ENCODE data around the gene MYL12B. TPM values are rescaled to one million over a fixed set of nuclear protein-coding genes. Genes with fewer than 3 reads are reported as not detected.

MYL12B gene
- total RNA-seq, 3 donors from 2014 or later = 305 to 371 (median 335) TPM

DNA sequence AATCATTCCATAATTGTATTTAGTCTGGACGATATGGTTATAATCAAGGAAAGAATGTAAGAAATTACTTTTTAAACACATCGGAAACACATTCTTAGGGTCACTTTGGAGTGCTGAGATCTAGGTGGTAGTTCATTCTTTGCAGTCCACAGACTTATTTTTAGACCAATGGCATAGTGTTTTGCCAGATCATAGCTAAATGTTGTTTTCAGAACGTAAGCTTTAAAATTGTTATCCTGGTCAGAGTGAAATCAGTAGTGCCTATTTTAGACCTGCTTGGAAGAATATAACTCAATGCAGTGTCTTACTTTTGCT is 10.0 kb upstream of the MYL12B start:
- Histone ChIP-seq H3K27ac (peak overlapping the region; percentile 40 to 100), H3K9me3 (no peaks in the 10 kb centered on the region), H3K4me3 (peak overlapping the region in 1 of 3 donors; percentile 13), H3K4me1 (peaks cover 4 to 5% of the 10 kb centered on the region in 2 donors), H3K27me3 (no peaks in the 10 kb centered on the region), H3K36me3 (peaks cover 4% of the 10 kb centered on the region)
- DNase-seq (ENCODE audit: low spot score in 2 of 2) = no peak
- TF ChIP-seq, protein P1, sequence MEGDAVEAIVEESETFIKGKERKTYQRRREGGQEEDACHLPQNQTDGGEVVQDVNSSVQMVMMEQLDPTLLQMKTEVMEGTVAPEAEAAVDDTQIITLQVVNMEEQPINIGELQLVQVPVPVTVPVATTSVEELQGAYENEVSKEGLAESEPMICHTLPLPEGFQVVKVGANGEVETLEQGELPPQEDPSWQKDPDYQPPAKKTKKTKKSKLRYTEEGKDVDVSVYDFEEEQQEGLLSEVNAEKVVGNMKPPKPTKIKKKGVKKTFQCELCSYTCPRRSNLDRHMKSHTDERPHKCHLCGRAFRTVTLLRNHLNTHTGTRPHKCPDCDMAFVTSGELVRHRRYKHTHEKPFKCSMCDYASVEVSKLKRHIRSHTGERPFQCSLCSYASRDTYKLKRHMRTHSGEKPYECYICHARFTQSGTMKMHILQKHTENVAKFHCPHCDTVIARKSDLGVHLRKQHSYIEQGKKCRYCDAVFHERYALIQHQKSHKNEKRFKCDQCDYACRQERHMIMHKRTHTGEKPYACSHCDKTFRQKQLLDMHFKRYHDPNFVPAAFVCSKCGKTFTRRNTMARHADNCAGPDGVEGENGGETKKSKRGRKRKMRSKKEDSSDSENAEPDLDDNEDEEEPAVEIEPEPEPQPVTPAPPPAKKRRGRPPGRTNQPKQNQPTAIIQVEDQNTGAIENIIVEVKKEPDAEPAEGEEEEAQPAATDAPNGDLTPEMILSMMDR (IDR thresholded peaks at IDR 0.05) = no peak
- no peak for TF ChIP-seq POLR2AphosphoS5 (IDR thresholded peaks at IDR 0.05)
- no peak for TF ChIP-seq POLR2A (IDR thresholded peaks at IDR 0.05)
- intact Hi-C loops (cut with DNase I; ENCODE audit: low total_unique reads) = no loop called here

DNA sequence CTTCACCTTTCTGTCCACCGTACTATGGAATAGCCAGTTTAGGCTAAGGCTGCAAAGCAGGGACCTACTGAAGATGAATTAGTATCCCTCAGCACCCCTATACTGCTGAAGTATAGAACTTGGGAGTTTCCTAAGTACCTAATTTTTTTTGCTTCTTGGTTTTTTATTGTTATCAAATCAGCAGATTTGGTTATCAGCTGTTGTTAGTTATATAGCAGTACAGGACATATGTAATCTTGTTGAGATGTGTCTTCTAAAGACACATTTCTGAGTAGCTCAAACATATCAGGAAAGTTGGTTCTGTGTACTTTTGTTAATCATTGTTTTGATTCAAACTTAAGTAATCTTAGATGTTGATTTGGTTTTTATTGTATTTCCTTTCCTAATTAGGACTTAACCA is 9.1 kb upstream of the MYL12B start:
- TF ChIP-seq POLR2A (IDR thresholded peaks at IDR 0.05) = no peak
- TF ChIP-seq, protein P1 (IDR thresholded peaks at IDR 0.05) = no peak
- no peak for TF ChIP-seq POLR2AphosphoS5 (IDR thresholded peaks at IDR 0.05)
- intact Hi-C loops (cut with DNase I; ENCODE audit: low total_unique reads) = no loop called here
- H3K9me3 ChIP-seq = no peaks in the 10 kb centered on the region
- H3K27me3 ChIP-seq = no peaks in the 10 kb centered on the region
- H3K36me3 ChIP-seq = peaks cover 4% of the 10 kb centered on the region
- H3K4me3 ChIP-seq = no peak overlapping the region
- peak overlapping the region in 1 of 2 donors; percentile 83 for H3K27ac ChIP-seq
- DNase-seq (ENCODE audit: low spot score in 2 of 2) = no peak
- H3K4me1 ChIP-seq = peaks cover 4 to 5% of the 10 kb centered on the region in 2 donors

DNA sequence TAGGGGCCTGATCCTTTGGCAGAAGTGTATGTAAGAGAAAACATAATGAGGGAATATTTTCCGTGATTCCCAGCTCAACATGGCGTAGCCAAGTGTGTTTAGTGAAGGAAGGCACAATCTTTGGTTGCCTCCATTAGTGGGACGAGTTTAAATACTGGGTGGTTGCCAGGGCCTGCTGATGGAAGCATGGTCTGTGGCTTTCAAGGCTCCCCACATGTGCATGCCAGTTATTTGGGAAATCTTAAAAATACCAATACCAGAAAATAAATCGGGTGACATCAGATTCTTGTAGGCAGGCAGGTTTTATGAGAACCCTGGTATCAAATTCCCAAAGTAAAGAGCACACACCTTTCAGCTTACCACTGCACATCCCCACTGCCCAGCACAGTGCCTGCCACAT is 7.2 kb upstream of the MYL12B start:
- Histone ChIP-seq H3K36me3 (peaks cover 4% of the 10 kb centered on the region), H3K27me3 (no peaks in the 10 kb centered on the region), H3K27ac (peak overlapping the region; percentile 34 to 83), H3K9me3 (no peaks in the 10 kb centered on the region), H3K4me1 (peaks cover 4 to 5% of the 10 kb centered on the region in 2 donors), H3K4me3 (no peak overlapping the region)
- intact Hi-C loops (cut with DNase I; ENCODE audit: low total_unique reads) = no loop called here
- DNase-seq (ENCODE audit: low spot score in 2 of 2) = no peak
- no peak for TF ChIP-seq POLR2AphosphoS5 (IDR thresholded peaks at IDR 0.05)
- TF ChIP-seq, protein P1 (IDR thresholded peaks at IDR 0.05) = no peak

DNA sequence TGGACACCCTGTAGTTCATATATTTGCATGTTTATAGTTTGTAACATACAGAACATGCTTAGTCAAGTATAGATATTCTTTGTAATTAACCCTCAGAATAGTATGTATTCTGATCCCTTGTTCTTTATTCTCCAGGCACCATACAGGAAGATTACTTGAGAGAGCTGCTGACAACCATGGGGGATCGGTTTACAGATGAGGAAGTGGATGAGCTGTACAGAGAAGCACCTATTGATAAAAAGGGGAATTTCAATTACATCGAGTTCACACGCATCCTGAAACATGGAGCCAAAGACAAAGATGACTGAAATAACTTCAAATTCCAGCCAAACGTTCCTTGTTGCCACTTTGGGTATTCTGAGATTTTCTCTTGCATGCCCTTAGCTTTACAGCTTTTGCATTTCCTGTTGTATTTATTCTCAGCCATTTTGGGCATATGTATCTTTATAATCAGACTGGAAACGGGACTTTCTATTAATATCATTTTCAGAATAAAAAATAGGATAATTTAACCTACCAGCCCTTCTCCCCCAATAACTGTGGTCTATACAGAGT is 6.2 kb upstream of the MYL12B start:
- Histone ChIP-seq H3K4me1 (peaks cover 4% of the 10 kb centered on the region in 2 donors), H3K27ac (peak overlapping the region; percentile 34 to 83)

DNA sequence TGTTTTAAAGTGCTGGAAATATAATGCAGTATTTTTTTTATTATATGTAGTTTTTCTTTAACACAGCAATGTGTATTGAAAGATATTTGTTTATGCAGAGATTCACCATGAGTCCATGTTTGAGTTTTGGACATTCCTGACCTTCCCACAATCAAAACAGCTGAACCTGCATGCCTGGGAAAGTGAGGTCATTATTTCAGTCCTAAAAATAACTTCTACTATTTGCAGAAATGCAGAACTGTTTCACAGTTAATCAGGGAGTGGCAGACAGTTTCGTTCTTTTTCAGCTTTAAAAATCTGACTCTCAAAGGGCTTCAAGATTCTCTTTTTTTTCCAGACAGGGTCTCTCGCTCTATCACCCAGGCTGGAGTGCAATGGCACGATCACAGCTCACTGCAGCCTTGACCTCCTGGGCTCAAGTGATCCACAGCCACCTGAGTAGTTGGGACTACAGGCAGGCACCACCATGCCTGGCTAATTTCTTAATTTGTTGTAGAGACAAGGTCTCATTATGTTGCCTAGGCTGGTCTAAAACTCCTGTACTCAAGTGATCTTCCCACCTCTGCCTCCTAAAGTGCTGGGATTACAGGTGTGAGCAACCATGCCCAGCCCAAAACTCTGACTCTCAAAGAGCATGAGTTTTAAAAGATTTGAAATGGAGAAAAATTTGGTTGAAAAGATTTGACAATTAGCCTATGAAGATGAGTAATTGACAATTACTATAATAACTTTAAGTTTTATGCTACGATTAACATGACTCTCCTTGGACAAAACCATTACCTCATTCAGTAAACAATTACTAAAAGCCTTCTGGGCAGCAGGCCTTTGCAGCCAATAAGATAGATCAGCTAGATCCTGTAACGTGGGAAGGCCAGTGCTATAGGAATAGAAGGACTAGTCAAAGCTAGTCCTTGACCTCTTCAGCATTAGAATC is 5.0 kb upstream of the MYL12B start:
- H3K9me3 ChIP-seq = no peaks in the 10 kb centered on the region
- TF ChIP-seq POLR2A (IDR thresholded peaks at IDR 0.05) (no peak), POLR2AphosphoS5 (IDR thresholded peaks at IDR 0.05) (no peak)
- TF ChIP-seq, protein P1 (IDR thresholded peaks at IDR 0.05) = no peak
- peaks cover 2 to 8% of the 10 kb centered on the region in 2 donors for H3K4me1 ChIP-seq

More for the DNA sequence above, 6.2 kb upstream of the MYL12B start:
- H3K4me3 ChIP-seq = no peak overlapping the region
- intact Hi-C loops (cut with DNase I; ENCODE audit: low total_unique reads) = no loop called here
- H3K27me3 ChIP-seq = no peaks in the 10 kb centered on the region
- no peak for TF ChIP-seq POLR2A (IDR thresholded peaks at IDR 0.05)
- no peaks in the 10 kb centered on the region for H3K9me3 ChIP-seq
- DNase-seq (ENCODE audit: low spot score in 2 of 2) = no peak
- H3K36me3 ChIP-seq = peaks cover 4% of the 10 kb centered on the region

More for the DNA sequence above, 5.0 kb upstream of the MYL12B start:
- Histone ChIP-seq H3K27me3 (no peaks in the 10 kb centered on the region), H3K27ac (peak overlapping the region; percentile 83 to 86), H3K4me3 (no peak overlapping the region), H3K36me3 (peaks cover 4% of the 10 kb centered on the region)
- intact Hi-C loops (cut with DNase I; ENCODE audit: low total_unique reads) = no loop called here
- DNase-seq (ENCODE audit: low spot score in 2 of 2) = no peak
